KBM-7 (cell line): ENCODE data around the gene KIF7.
"Not testable (repeated sequence)": the region's sequence is repeated elsewhere in the genome, so short reads cannot be mapped to it uniquely, and the experiment has no call there.

Experiments used
- DNase-seq: peaks from one replicate; pipeline ENCODE4 v3.0.0-alpha.2; 2015
- in situ Hi-C: fragments of 300-500 bp; cut with MboI; formaldehyde crosslinking; loops from 2 replicates; pipeline ENCODE4 v1.14.3; 2020; ENCODE audit warnings: low sequenced_read_pairs, low pct_unique_long_range_greater_than_20kb, mixed read lengths

Gene KIF7

DNA sequence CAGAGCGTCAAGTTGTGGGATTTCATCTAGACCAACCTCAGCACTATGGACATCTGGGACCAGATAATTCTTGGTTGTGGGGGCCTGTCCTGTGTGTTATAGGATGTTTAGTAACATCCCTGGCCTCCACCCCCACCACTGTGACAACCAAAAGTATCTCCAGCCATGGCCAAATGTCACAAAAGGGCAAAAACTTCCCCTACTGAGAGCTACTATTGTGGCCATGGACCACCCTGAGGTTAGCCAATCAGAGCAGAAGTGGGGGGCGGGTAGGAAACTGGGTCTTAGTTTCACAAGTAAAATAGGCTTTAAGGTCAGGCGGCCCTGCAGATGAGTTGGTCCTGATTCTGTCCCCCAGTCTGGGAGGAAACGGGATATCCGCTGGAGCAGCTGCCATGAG is 25.4 kb downstream of the KIF7 start:
- no peak for DNase-seq
- in situ Hi-C loops, result no loop called here

DNA sequence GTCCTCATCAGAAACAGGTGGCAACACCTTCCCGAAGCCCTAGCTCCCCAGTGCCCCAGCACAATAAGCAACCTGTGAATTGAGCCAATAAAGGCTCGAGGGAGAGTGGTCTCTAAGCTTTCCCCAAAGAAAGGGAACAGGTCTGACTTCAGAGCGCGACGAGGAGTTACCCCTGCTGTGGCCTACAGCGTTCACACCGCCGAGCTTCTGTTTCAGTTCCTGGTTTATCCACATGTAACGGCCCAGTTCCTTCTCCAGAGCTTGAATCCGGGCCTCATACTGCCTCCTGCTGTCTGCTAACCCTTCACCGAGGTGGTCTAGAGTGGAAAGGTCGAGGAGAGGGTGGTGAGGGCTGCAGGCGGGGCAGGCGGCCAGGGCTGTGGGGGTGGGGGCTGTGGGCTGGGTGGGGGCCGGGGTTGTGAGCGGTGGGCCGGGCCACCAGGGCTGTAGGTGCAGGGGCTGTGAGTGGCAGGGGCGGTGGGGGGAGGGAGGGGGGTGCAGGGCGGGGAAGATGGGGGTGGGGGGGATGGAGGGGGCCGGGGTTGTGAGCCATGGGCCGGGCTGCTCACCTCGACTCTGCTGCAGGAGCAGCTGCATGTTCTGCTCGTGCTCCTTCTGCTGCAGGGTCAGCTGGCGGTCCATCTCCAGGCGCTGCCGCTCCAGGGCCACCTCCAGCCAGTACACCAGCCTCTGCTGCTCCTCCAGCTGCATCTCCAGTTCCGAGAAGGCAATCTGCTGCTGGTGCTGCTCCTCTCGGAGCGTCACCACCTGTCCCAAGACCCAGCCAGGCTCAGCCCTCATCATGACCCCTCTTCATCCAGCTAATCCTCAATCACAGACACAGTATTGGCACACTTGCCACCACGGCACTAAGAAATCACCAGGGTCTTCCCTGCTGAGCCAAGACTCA is 26.2 kb downstream of the KIF7 start:
- in situ Hi-C loops, result no loop called here

DNA sequence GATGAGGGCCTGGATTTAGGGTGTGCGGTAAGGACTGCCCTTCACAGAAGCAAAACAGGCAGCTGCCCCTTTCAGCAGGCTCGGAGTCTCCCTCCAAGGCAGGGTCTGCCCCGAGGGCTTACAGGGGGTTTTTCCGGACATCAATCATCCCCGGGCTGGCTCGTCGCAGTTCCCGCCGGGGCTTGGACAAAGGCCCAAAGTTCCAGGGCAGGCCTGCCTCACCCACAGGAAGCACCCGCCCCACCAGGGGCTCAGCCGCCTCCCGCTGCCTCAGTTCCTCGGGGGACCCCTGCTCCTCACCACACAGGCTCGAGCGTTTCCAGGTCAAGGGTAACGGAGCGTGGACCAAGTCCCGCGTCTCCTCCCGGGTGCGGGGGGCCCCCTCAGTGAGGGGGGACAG is 27.0 kb downstream of the KIF7 start:
- in situ Hi-C loops, result no loop called here

More for the DNA sequence above, 26.2 kb downstream of the KIF7 start:
- no peak for DNase-seq

GRCh38 chr15:89627256-89627970 is 27.9 kb downstream of the KIF7 start:
- DNase-seq, result no peak
- in situ Hi-C loops, result no loop called here

More for the DNA sequence above, 27.0 kb downstream of the KIF7 start:
- DNase-seq, result no peak

DNA sequence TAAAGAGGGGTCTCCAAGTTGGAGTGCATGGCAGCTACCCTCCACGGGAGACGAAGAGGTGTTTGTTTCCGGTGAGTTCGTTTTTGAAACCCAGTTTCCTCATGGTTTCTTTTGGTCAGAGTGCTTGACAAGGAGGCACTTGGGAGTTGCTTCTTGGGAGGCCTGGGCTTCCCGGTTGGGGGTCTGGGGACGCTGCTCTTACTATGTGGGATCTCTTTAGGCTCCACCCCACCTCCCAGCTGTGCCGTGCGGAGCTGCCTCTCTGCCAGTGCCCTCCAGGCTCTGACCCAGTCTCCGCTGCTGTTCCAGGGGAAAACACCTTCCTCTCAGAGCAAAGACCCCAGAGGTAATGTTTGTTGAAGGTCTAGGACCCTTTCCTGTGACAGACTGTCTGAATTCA is 29.6 kb downstream of the KIF7 start:
- in situ Hi-C loops, result no loop called here
- no peak for DNase-seq

- in situ Hi-C loops, result no loop called here
Measured at GRCh38 chr15:89623165-89623564, 32.1 kb downstream of the KIF7 start.

GRCh38 chr15:89621547-89621946 is 33.7 kb downstream of the KIF7 start:
- in situ Hi-C loops, result no loop called here

More at GRCh38 chr15:89623165-89623564, 32.1 kb downstream of the KIF7 start:
- DNase-seq, result no peak

DNA sequence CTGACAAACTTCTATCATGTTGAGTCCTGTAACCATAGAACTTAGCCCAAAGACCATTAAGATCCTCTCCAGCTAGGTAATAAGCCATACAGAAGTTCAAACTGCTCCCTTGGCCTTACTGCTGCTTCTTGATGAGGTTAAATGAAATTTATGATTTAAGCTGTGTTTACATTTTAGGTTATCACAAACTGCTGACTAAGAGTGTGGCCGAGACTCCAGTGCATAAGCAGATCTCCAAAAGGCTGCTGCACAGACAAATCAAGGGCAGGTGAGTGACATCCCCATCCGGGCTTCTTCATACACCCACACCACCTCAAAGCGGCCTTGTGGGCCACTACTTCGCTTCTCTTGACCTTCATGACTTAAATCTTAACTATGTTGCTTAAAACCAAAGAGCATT is 39.0 kb downstream of the KIF7 start:
- in situ Hi-C loops, result no loop called here
- no peak for DNase-seq

More at GRCh38 chr15:89621547-89621946, 33.7 kb downstream of the KIF7 start:
- no peak for DNase-seq

DNA sequence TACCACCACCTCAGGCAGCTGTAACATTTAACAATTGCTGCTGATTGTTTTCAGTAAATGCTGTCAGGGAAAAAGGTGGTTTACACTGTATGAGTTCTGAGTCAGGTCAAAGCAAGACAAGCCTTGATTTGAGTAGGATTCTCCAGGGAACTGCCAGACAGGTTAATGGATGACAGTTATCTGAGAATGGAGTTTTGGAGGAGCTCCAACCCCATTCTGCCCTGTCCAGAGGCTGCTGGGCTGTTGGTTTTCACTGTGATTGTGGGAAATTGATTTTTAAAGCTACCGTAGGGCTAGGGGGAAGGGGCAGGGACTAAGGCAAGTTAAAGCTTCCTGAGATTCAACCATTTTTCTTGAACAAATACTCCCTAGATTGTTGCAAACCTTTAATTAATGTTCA is 40.1 kb downstream of the KIF7 start:
- DNase-seq, result no peak
- in situ Hi-C loops, result no loop called here

DNA sequence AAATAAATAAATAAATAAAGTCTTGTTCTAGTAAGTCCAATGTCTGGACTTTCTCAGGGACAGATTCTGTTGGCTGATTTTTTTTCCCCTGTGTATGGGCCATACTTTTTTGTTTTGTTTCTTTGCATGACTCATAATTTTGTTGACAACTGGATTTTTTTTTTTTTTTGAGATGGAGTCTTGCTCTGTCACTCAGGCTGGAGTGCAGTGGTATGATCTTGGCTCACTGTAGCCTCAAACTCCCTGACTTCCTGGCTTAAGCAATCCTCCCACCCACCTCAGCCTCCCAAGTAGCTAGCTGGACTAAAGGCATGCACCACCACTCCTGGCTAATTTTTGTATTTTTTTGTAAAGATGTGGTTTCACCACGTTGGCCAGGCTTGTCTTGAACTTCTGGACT is 41.1 kb downstream of the KIF7 start:
- in situ Hi-C loops, result no loop called here

DNA sequence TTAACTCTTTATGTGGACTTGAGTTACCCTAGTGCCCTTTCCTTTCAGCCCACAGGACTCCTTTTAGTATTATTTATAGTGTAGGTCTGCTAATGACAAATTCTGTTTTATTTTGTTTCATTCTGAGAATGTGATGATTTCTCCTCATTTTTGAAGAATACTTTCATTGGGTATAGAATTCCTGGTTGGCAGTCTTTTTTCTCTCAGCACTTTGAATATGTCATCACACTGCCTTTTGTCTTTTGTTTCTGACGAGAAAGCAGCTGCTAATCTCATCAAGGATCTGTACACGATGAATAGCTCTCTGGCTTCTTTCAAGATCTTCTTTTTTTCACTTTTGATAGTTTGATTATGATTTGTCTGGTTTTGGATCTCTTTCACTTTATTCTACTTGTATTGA is 42.2 kb downstream of the KIF7 start:
- no peak for DNase-seq
- in situ Hi-C loops, result no loop called here

More for the DNA sequence above, 41.1 kb downstream of the KIF7 start:
- no peak for DNase-seq

- in situ Hi-C loops, result no loop called here
Measured at GRCh38 chr15:89611317-89611716, 44.0 kb downstream of the KIF7 start.

GRCh38 chr15:89599021-89599420 is 56.2 kb downstream of the KIF7 start:
- no peak for DNase-seq
- in situ Hi-C loops, result no loop called here

More at GRCh38 chr15:89611317-89611716, 44.0 kb downstream of the KIF7 start:
- no peak for DNase-seq

- in situ Hi-C loops, result no loop called here
- DNase-seq, result no peak
Measured at GRCh38 chr15:89593018-89593417, 62.2 kb downstream of the KIF7 start.

DNA sequence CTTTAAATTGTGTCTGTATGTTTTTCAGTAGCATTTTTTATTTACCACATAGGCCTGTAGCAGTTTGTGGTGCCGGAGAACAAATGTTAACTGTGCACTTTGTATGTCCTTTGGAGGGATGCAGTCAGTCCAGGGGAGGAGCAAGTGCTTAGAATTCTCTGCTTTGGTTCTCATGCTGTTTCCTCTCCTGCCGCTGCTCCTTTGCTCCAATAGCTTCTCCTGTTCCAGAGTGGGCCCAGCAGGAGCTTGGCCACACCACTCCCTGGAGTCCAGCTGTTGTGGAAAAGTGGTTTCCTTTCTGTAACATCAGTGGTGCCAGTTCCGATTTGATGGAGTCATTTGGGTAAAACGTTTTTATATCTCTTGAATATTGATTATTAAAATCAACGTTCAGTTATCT is 63.4 kb downstream of the KIF7 start:
- DNase-seq, result no peak
- in situ Hi-C loops, result no loop called here

DNA sequence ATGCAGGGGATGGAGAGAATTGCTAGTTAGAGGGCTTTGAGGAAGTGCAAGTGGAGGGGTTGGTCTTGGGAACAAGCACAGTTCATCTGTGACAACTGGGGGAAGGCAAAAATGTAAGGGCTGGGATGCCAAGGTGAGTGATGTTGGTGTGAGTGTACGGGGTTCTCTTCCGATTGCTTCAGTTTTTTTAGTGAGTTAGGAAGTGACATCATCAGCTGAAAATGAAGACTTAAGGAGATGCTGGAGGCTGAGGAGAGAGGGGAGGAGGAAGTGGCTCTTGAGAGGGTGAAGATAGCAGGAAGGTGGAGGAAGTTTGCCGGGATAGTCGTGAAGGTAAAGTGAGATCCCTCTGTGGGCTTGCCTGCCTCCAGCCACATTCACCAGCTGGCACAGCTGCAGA is 67.3 kb downstream of the KIF7 start:
- in situ Hi-C loops, result no loop called here
- no peak for DNase-seq

DNA sequence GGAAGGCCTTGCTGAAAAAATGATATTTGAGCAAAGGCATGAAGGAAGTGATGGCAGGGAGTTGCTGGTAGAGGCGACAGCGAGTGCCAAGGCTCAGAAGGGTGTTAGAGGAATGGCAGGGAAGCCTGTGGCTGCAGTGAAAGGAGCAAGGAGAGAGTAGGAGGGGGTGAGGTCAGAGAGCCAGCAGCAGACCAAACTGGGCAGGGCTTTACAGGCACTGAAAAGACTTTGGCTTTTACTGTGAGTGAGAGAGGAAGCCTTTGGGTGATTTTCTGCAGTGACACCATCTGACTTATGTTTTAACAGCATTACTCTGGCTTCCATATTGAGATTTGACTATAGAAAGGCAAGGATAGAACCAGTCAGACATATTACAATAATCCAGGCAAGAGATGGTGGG is 68.6 kb downstream of the KIF7 start:
- no peak for DNase-seq
- in situ Hi-C loops, result no loop called here

GRCh38 chr15:89580747-89581146 is 74.5 kb downstream of the KIF7 start:
- not testable (repeated sequence) for DNase-seq

DNA sequence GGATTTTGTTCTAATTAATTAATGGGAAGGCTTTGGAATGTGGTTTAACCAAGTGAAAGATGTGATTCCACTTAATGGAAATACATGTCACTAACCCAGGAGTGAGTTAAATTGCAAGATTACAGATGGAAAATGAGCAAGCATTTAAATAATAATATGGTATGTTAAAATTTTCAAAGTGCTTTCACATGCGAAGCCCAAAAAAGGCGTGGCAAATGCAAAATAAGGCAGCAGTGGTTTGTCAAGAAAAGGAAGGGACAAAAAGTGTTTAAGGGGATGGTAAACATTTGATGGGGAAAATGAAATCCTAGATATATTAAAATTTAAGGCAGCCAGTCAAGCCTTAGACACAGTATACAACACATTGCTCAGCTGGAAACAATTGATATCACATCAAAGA is 77.1 kb downstream of the KIF7 start:
- in situ Hi-C loops, result no loop called here
- DNase-seq, result no peak

More at GRCh38 chr15:89580747-89581146, 74.5 kb downstream of the KIF7 start:
- in situ Hi-C loops, result not testable (repeated sequence)
